ENCODE data around the gene ALG1L2. TPM values are rescaled to one million over a fixed set of nuclear protein-coding genes. Genes with fewer than 3 reads are reported as not detected.
"Not testable (repeated sequence)": the region's sequence is repeated elsewhere in the genome, so short reads cannot be mapped to it uniquely, and the experiment has no call there.

ALG1L2 gene
- total RNA-seq, 4 donors from 2014 or later = not detected

DNA sequence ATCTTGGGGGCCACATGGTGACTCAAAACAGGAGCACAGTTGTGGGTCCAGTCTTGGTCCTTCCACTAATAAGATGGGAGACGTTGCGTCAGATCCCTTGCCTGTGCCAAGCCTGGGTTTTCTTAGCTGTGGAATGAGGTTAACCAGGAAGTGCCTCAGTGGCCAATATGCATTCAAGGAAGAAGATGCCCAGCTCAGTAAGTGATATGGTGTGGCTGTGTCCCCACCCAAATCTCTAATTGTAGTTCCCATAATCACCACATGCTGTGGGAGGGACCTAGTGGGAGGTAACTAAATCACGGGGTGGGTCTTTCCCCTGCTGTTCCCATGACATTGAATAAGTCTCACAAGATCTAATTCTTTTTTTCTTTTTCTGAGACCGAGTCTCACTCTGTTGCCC lies 6.4 kb downstream of the ALG1L2 start:
- H3K4me3 ChIP-seq = no peak overlapping the region
- no peak overlapping the region for H3K27ac ChIP-seq
- no peaks in the 10 kb centered on the region for H3K27me3 ChIP-seq
- no peak for DNase-seq
- 53 to 81% methylated on average over 2 to 4 of the region's 4 CpGs for WGBS, 2 donors (ENCODE audit: low coverage in 1 of 2)
- intact Hi-C loops (cut with DNase I; ENCODE audit: low total_unique reads) = no loop called here
- H3K36me3 ChIP-seq = no peaks in the 10 kb centered on the region
- H3K4me1 ChIP-seq = no peaks in the 10 kb centered on the region
- in situ Hi-C loops (cut with MboI; ENCODE audit: low pct_ligation_motif_present in 1 of 4, low pct_unique_long_range_greater_than_20kb in 1 of 4, low sequenced_read_pairs in 3 of 4) = loop anchor here in 2 of 4 donors (5.0 kb wide), 1 partner anchor 46 kb away; no protein-coding TSS in a partner anchor
- TF ChIP-seq POLR2AphosphoS5 (IDR thresholded peaks at IDR 0.05) (no peak), EP300 (IDR thresholded peaks at IDR 0.05; ENCODE audit: low read depth) (no peak), POLR2A (IDR thresholded peaks at IDR 0.05) (no peak)
- TF ChIP-seq, protein P1, sequence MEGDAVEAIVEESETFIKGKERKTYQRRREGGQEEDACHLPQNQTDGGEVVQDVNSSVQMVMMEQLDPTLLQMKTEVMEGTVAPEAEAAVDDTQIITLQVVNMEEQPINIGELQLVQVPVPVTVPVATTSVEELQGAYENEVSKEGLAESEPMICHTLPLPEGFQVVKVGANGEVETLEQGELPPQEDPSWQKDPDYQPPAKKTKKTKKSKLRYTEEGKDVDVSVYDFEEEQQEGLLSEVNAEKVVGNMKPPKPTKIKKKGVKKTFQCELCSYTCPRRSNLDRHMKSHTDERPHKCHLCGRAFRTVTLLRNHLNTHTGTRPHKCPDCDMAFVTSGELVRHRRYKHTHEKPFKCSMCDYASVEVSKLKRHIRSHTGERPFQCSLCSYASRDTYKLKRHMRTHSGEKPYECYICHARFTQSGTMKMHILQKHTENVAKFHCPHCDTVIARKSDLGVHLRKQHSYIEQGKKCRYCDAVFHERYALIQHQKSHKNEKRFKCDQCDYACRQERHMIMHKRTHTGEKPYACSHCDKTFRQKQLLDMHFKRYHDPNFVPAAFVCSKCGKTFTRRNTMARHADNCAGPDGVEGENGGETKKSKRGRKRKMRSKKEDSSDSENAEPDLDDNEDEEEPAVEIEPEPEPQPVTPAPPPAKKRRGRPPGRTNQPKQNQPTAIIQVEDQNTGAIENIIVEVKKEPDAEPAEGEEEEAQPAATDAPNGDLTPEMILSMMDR (IDR thresholded peaks at IDR 0.05) = no peak
- no peaks in the 10 kb centered on the region for H3K9me3 ChIP-seq

DNA sequence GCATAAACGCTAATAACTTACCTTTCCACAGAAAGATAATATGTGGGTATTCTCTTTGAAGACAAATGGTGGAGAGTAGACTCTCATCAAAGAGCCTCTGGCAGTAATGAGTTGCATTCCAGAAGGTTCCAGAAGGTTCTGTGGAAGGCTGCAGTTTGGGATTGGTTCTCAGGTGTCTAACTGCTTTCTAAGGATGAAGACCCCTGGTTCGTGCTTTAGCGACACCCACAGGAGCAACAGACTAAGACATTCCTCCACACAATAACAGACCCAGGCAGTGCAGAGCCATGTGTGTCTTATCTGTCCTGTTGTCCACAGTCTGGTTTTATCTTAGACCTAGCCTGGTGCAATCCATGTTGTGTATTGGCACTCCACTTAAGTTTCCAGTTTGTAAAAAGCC lies 9.1 kb downstream of the ALG1L2 start:
- DNase-seq; H3K9me3 ChIP-seq; H3K4me3 ChIP-seq; H3K36me3 ChIP-seq; H3K27me3 ChIP-seq; intact Hi-C loops (cut with DNase I; ENCODE audit: low total_unique reads); H3K27ac ChIP-seq: not testable (repeated sequence)
- in situ Hi-C loops (cut with MboI; ENCODE audit: low pct_ligation_motif_present in 1 of 4, low pct_unique_long_range_greater_than_20kb in 1 of 4, low sequenced_read_pairs in 3 of 4) = loop anchor here in 1 of 4 donors (10.0 kb wide), 1 partner anchor 146 kb away; no protein-coding TSS in a partner anchor
- 72% methylated on average over 3 of the region's 3 CpGs; no CpG with 5 or more reads in 1 of the 2 donors for WGBS, 2 donors (ENCODE audit: low coverage in 1 of 2)
- peaks cover 0 to 20% (median 9%) of the 10 kb centered on the region in 4 donors for H3K4me1 ChIP-seq

DNA sequence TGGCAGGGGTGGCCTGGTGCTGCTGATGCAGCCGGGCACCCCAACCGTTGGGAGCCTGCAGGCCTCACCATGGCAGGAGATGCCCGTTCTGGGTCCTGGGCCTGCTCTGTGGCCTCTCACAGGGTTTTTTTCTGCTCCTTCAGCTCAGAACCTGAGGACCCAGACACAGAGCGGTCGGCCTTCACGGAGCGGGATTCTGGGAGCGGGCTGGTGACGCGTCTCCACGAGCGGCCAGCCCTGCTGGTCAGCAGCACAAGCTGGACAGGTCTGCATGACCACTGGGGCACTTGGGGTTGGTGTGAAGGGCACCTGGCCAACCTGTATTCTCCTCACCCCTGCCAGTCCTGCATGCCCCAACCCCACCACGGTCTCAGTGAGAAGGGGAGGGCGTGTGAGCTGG lies 10.3 kb downstream of the ALG1L2 start:
- in situ Hi-C loops (cut with MboI; ENCODE audit: low pct_ligation_motif_present in 1 of 4, low pct_unique_long_range_greater_than_20kb in 1 of 4, low sequenced_read_pairs in 3 of 4) = loop anchor here in 1 of 4 donors (10.0 kb wide), 1 partner anchor 147 kb away; no protein-coding TSS in a partner anchor
- peaks cover 0 to 20% (median 9%) of the 10 kb centered on the region in 4 donors for H3K4me1 ChIP-seq
- H3K27me3 ChIP-seq = no peaks in the 10 kb centered on the region
- TF ChIP-seq POLR2AphosphoS5 (IDR thresholded peaks at IDR 0.05) (no peak), POLR2A (IDR thresholded peaks at IDR 0.05) (no peak), EP300 (IDR thresholded peaks at IDR 0.05; ENCODE audit: low read depth) (no peak)
- TF ChIP-seq, protein P1 (IDR thresholded peaks at IDR 0.05) = no peak
- 96% methylated on average over 14 of the region's 14 CpGs; no CpG with 5 or more reads in 1 of the 2 donors for WGBS, 2 donors (ENCODE audit: low coverage in 1 of 2)
- H3K9me3 ChIP-seq = no peaks in the 10 kb centered on the region
- no peak overlapping the region for H3K4me3 ChIP-seq
- H3K27ac ChIP-seq = no peak overlapping the region
- intact Hi-C loops (cut with DNase I; ENCODE audit: low total_unique reads) = no loop called here
- no peaks in the 10 kb centered on the region for H3K36me3 ChIP-seq
- DNase-seq = no peak

DNA sequence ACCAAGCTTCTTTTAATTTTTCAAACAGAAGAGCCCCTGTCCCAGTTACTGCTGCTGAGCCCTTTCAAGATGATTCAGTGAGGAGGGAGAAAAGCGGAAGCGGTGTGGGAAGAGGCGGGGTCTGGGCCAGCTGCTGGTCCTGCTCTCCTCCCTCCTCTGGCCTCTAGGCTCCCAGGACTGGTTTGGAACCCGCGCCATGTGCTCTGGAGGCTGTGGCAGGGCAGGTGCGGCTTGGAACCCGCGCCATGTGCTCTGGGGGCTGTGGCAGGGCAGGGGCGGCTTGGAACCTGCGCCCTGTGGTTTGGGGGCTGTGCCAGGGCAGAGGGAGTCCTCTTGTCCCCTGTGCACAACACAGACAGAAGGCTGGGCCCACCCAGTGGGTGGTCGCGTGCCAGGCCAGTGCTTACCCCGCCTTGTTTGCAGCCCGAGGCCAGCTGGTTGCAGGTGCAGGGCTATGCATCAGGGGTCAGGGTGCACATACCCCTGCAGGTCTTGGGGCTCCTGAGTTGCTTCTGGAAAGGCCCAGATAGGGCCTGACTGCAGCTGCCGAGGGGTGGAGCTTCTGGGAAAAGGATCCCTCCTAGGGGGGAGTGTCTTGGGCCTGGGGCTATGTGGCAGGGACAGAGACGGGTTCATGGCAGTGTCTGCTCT lies 12.2 kb downstream of the ALG1L2 start:
- peak; percentile 57 for DNase-seq
- intact Hi-C loops (cut with DNase I; ENCODE audit: low total_unique reads) (no loop called here), in situ Hi-C loops (cut with MboI; ENCODE audit: low pct_ligation_motif_present in 1 of 4, low pct_unique_long_range_greater_than_20kb in 1 of 4, low sequenced_read_pairs in 3 of 4) (loop anchor here in 1 of 4 donors (10.0 kb wide), 1 partner anchor 149 kb away; no protein-coding TSS in a partner anchor)
- 31% methylated on average over 12 of the region's 16 CpGs; no CpG with 5 or more reads in 1 of the 2 donors for WGBS, 2 donors (ENCODE audit: low coverage in 1 of 2)
- no peaks in the 10 kb centered on the region for H3K36me3 ChIP-seq
- H3K4me3 ChIP-seq = peak overlapping the region in 2 of 4 donors; percentile 17 to 35
- H3K27ac ChIP-seq = peak overlapping the region; percentile 71 to 89 (median 77)
- H3K9me3 ChIP-seq = no peaks in the 10 kb centered on the region
- peaks cover 0 to 20% (median 9%) of the 10 kb centered on the region in 4 donors for H3K4me1 ChIP-seq
- no peaks in the 10 kb centered on the region for H3K27me3 ChIP-seq
- TF ChIP-seq, protein P1 (IDR thresholded peaks at IDR 0.05) = no peak
- TF ChIP-seq POLR2AphosphoS5 (IDR thresholded peaks at IDR 0.05) = no peak
- TF ChIP-seq EP300 (IDR thresholded peaks at IDR 0.05; ENCODE audit: low read depth) = no peak
- TF ChIP-seq POLR2A (IDR thresholded peaks at IDR 0.05) = no peak
